ENCODE measurements around the gene H2BK1. TPM values are rescaled to one million over a fixed set of nuclear protein-coding genes. Genes with fewer than 3 reads are reported as not detected.
A peak's percentile ranks its signal among the peaks of the same experiment; 100 is the strongest.

The H2BK1 gene
- polyA plus RNA-seq, 3 donors = not detected

DNA sequence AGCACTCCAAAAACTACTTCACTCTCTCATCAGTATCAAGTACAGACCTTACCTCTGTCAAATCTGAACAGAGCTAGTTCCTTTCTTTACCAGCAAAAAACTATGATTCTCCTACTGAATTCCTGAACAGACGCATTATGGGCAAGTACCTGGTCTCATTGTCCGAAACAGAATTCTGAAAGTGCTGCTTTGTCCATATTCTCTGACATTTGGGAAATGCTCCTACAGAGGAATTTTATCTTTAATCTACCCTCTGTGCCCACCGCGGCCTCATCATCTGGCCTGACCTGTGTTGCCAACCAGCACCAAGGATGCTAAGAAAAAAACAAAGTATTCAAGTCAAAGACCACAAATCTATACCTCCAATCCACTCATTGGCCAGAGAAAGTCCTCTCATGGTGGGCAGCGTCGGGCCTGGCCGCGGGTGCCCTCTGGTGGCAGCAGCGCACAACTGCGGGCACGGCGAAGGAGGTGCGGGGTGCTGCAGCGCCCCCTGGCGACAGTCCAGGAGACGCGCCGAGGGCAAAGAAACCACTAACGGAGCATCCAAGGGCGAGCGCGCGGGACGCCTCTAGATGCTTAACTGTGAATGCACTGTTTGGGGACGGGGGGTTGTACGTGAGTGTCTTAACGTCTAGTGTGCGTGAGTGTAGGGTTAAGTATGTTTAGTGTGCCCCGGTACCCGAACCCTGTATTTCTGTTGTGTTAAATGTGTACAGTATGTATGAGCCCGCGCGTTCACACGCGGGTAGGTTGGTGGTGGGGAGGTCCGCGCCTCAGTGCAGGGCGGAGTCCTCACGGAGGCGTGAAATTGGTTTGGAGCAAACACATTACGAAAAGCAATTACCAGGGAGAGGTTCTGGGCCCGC is 37.8 kb downstream of the H2BK1 start:
- Histone ChIP-seq H3K9ac (ENCODE audit: insufficient read depth, low read length, poor library complexity, severe bottlenecking) (no peak overlapping the region), H3K4me3 (replicated peaks in 1 of 3; ENCODE audit: low read depth in 2 of 3, low read length in 3 of 3) (no peak overlapping the region), H2AFZ (ENCODE audit: insufficient read depth, low read depth, low read length, poor library complexity, severe bottlenecking) (no peak overlapping the region), H3K36me3 (replicated peaks in 1 of 2; ENCODE audit: control insufficient read depth in 1 of 2, insufficient read depth in 2 of 2, low read length in 2 of 2) (no peaks in the 10 kb centered on the region), H3K79me2 (ENCODE audit: insufficient read depth, low read length) (no peaks in the 10 kb centered on the region), H3K27ac (ENCODE audit: low read depth in 1 of 2, low read length in 2 of 2) (no peak overlapping the region), H3K27me3 (ENCODE audit: control insufficient read depth in 2 of 2, insufficient read depth in 2 of 2, low read length in 2 of 2) (peaks cover 23 to 61% of the 10 kb centered on the region in 2 donors), H3K4me1 (ENCODE audit: control insufficient read depth in 1 of 2, insufficient read depth in 2 of 2, low read length in 2 of 2) (peaks cover 2 to 9% of the 10 kb centered on the region in 2 donors), H3K4me2 (replicated peaks; ENCODE audit: extremely low read depth, low read length, poor library complexity, severe bottlenecking) (no peak overlapping the region), H4K20me1 (ENCODE audit: insufficient read depth, low read length) (no peaks in the 10 kb centered on the region), H3K9me3 (replicated peaks in 1 of 2; ENCODE audit: control insufficient read depth in 1 of 2, insufficient read depth in 1 of 2, low read length in 2 of 2) (peaks cover 13 to 18% of the 10 kb centered on the region in 2 donors)
- WGBS (ENCODE audit: insufficient coverage) = 21% methylated on average over 41 of the region's 42 CpGs
- intact Hi-C loops (cut with micrococcal nuclease) = loop anchor here (2.0 to 5.0 kb wide), 2 partner anchors 48 to 50 kb away; no protein-coding TSS in a partner anchor
- Mint-ChIP-seq H3K9me3 (peaks cover 12 to 30% (median 20%) of the 10 kb centered on the region in 7 donors), H3K4me1 (peaks cover 9% of the 10 kb centered on the region), H3K36me3 (peaks cover 2 to 3% of the 10 kb centered on the region in 2 donors), H3K27me3 (ENCODE audit: low read depth in 3 of 3) (peaks cover 50 to 80% (median 52%) of the 10 kb centered on the region in 3 donors), H3K27ac (no peak overlapping the region), H3K4me3 (peak overlapping the region in 1 of 2 donors; percentile 67)
- DNase-seq = peak; percentile 72 to 81 (median 76)
- TF ChIP-seq, protein P1, sequence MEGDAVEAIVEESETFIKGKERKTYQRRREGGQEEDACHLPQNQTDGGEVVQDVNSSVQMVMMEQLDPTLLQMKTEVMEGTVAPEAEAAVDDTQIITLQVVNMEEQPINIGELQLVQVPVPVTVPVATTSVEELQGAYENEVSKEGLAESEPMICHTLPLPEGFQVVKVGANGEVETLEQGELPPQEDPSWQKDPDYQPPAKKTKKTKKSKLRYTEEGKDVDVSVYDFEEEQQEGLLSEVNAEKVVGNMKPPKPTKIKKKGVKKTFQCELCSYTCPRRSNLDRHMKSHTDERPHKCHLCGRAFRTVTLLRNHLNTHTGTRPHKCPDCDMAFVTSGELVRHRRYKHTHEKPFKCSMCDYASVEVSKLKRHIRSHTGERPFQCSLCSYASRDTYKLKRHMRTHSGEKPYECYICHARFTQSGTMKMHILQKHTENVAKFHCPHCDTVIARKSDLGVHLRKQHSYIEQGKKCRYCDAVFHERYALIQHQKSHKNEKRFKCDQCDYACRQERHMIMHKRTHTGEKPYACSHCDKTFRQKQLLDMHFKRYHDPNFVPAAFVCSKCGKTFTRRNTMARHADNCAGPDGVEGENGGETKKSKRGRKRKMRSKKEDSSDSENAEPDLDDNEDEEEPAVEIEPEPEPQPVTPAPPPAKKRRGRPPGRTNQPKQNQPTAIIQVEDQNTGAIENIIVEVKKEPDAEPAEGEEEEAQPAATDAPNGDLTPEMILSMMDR (IDR thresholded peaks at IDR 0.05) = peak; percentile 100

GRCh38 chr7:151168787-151169162 is 41.5 kb downstream of the H2BK1 start:
- H4K20me1 ChIP-seq (ENCODE audit: insufficient read depth, low read length) = no peaks in the 10 kb centered on the region
- H3K27ac ChIP-seq (ENCODE audit: low read depth in 1 of 2, low read length in 2 of 2) = no peak overlapping the region
- H3K4me3 Mint-ChIP-seq = peak overlapping the region in 1 of 2 donors; percentile 74
- no peak overlapping the region for H3K4me2 ChIP-seq (replicated peaks; ENCODE audit: extremely low read depth, low read length, poor library complexity, severe bottlenecking)
- 41% methylated on average over 7 of the region's 10 CpGs for WGBS (ENCODE audit: insufficient coverage)
- no peak overlapping the region for H2AFZ ChIP-seq (ENCODE audit: insufficient read depth, low read depth, low read length, poor library complexity, severe bottlenecking)
- no peaks in the 10 kb centered on the region for H3K79me2 ChIP-seq (ENCODE audit: insufficient read depth, low read length)
- H3K4me1 Mint-ChIP-seq = peaks cover 10% of the 10 kb centered on the region
- no peaks in the 10 kb centered on the region for H3K36me3 ChIP-seq (replicated peaks in 1 of 2; ENCODE audit: control insufficient read depth in 1 of 2, insufficient read depth in 2 of 2, low read length in 2 of 2)
- H3K9me3 ChIP-seq (replicated peaks in 1 of 2; ENCODE audit: control insufficient read depth in 1 of 2, insufficient read depth in 1 of 2, low read length in 2 of 2) = peaks cover 8 to 16% of the 10 kb centered on the region in 2 donors
- H3K4me1 ChIP-seq (ENCODE audit: control insufficient read depth in 1 of 2, insufficient read depth in 2 of 2, low read length in 2 of 2) = peaks cover 7 to 21% of the 10 kb centered on the region in 2 donors
- H3K9me3 Mint-ChIP-seq = peaks cover 4 to 30% (median 16%) of the 10 kb centered on the region in 7 donors
- peaks cover 3 to 7% of the 10 kb centered on the region in 2 donors for H3K36me3 Mint-ChIP-seq
- no peak overlapping the region for H3K4me3 ChIP-seq (replicated peaks in 1 of 3; ENCODE audit: low read depth in 2 of 3, low read length in 3 of 3)
- no peak for DNase-seq
- peaks cover 52 to 80% of the 10 kb centered on the region in 2 donors for H3K27me3 ChIP-seq (ENCODE audit: control insufficient read depth in 2 of 2, insufficient read depth in 2 of 2, low read length in 2 of 2)
- intact Hi-C loops (cut with micrococcal nuclease) = loop anchor here in 1 of 2 donors (10.0 kb wide), 1 partner anchor 136 kb away; no protein-coding TSS in a partner anchor
- H3K27ac Mint-ChIP-seq = no peak overlapping the region
- TF ChIP-seq, protein P1 (IDR thresholded peaks at IDR 0.05) = no peak
- H3K27me3 Mint-ChIP-seq (ENCODE audit: low read depth in 3 of 3) = peaks cover 42 to 59% (median 47%) of the 10 kb centered on the region in 3 donors
- no peak overlapping the region for H3K9ac ChIP-seq (ENCODE audit: insufficient read depth, low read length, poor library complexity, severe bottlenecking)

Measured in CD14-positive monocyte (primary cell).